HG02623 (cell line): Measurements from ENCODE around the gene SCAMP4.
A peak's percentile ranks its signal among the peaks of the same experiment; 100 is the strongest.
"Not testable (repeated sequence)": the region's sequence is repeated elsewhere in the genome, so short reads cannot be mapped to it uniquely, and the experiment has no call there.

Experiments
- ATAC-seq: cut with Tn5 transposase; IDR thresholded peaks from one replicate; pipeline ENCODE4 v1.9.1; 2021; ENCODE audit warnings: moderate library complexity; ENCODE audit not compliant: unreplicated experiment

Gene SCAMP4

DNA sequence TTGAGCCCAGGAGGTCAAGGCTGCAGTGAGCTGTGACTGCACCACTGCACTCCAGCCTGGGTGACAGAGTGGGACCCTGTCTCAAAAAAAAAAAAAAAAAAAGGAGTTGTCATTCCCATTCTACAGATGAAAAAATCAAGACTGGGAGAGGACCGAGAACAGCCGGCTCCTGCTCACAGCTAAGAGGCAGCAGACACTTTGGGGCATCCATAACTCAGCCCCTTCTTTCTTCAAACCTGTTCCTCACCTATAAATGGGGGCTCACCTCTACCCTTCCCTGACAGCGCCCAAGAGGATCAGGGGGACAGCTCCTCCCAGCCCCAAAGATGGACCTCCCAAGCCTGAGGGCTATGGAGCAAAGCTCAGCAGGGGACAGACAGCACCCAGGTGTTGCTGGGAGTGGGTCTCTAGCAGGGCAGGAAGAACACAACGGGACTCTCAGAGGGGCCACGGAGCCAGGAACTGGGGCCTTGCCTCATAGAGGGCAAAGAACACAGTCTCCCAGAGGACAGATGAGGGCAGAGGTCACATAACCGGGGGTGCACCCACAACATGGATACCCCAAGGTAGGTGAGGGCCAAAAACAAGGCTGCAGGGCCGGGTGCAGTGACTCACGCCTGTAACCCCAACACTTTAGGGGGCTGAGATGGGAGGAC, 38.4 kb upstream of the SCAMP4 start:
- no peak for ATAC-seq

GRCh38 chr19:1867349-1867724, 37.9 kb upstream of the SCAMP4 start:
- no peak for ATAC-seq

- no peak for ATAC-seq
Measured at GRCh38 chr19:1868971-1869370, 36.2 kb upstream of the SCAMP4 start.

- ATAC-seq = no peak
Measured at GRCh38 chr19:1871140-1871597, 34.0 kb upstream of the SCAMP4 start.

DNA sequence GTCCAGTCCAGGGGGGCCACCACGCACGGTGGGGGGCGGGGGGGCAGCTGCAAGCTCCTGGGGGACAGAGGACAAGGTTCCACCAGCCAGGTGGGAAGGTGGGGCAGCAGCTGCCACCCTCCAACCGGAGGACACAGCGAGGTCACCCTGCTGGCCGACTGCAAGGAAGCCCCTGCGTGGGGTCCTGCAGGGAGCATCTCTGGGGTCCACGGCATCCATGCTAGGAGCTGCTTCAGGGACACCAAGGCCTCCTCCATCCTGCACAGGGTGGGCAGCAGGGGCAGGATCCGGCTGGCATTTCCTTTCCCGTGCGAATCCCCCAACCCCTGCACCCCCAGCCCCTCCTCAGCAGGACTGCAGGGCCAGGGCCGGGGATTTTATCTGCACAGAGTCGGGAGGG, 33.6 kb upstream of the SCAMP4 start:
- no peak for ATAC-seq

GRCh38 chr19:1872807-1873523, 32.2 kb upstream of the SCAMP4 start:
- no peak for ATAC-seq

DNA sequence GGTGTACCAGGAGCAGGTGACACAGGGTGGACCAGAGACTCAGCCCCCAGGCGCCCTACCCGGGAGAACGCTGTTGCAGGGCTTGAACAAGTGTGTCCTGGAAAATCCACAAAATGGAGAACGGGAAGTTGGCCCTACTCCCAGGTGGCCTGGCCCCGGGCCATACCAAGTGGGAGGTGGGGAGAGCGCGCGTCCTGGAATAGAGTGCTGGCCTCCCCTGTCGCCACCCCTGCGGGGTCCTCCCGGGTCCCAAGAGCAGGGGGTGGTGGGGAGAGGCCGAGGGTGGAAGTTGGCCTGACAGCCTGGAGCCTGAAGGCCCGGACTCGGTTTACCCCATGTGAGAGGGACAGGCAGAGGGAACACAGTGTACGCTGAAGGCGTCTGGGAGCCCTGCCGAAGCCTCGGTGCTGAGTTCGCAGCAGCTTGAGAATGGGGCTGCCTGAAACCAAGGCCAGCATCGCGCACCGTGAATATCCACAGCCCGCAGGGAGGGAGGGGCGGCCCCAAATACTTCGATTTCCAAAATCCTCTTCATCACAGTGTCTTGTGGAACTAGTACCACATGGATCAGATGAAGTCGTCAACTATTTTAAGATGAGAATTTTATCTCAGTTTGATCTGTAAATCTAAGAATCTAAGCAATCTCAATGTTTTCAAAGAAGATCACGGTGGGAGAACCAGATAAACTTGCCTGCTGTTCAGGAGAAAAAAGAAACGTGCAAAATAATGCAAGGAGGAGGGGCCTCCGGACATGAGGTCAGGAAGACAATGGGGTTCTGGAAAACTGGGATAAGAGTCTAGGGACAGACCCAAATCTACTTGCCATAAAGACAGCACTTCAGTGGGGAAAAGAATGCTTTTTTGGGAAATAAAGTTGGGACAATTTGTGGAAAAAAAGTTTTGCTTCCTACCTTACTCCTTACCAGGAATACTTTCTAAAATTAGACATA, 31.4 kb upstream of the SCAMP4 start:
- ATAC-seq = no peak

DNA sequence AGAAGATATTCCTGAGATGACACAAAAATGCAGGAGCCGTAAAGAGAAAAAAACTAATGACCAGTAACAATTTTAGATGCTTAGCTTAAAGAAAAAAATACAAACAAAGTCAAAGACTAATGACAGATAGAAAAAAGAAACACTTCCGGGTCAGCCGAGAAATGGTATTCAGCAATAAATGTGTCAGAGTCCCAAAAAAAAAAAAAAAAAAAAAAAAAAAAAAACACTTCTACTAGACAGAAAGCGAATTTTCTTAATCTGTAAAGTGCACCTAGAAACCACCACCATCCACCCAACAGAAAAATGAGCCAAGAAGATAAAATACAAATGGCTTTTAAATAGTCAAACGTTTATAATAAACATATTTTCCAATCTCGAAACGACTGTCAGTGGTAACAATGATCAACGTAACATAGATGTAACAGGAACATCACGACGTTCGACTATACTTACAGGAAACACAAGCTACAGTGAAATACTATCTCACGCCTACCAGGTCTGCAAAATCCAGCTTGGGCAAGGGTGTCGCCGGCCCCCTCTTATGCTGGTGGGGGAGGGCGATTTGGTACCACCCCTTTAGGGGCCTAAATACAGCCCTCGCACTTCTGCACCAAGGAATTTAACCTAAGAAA, 30.5 kb upstream of the SCAMP4 start:
- ATAC-seq = no peak

DNA sequence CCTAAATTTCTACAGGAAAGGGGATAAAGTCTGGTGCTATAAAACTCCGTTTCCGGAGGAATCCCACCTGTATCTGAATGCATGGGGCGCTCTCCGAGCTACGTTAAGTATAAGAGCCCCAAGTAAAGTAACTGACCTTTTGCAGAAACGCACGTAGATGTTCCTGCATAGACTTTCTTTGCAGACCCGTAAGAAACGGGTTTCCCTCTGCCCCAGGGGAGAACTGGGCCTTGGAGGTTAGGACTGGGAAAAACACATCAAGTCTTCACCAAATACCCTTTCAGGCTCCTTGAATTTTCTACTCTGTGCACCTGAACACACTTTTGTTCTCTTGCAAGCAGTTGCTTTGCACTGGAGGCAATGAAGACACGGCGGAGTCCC, 29.9 kb upstream of the SCAMP4 start:
- ATAC-seq = not testable (repeated sequence)

GRCh38 chr19:1875646-1876495, 29.3 kb upstream of the SCAMP4 start:
- peak; percentile 76 for ATAC-seq

- ATAC-seq = peak; percentile 8
Measured at GRCh38 chr19:1876496-1877279, 28.5 kb upstream of the SCAMP4 start.

DNA sequence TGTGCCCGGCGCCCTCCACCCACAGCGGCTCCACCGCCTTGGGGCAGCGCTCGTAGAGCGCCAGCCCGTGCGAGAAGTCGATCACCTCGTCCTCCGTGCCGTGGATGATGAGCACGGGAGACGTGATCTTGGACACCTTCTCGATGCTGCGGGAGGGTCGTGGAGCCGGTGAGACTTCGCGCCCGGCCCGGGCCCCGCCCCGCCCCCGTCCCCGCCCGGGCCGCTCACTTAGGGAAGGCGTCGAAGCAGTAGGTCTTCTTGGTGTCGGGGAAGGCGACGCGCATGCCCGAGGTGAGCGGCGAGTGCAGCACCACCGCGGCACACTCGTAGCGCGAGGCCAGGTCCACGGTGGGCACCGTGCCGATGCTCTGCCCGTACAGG, 27.9 kb upstream of the SCAMP4 start:
- ATAC-seq = not testable (repeated sequence)

DNA sequence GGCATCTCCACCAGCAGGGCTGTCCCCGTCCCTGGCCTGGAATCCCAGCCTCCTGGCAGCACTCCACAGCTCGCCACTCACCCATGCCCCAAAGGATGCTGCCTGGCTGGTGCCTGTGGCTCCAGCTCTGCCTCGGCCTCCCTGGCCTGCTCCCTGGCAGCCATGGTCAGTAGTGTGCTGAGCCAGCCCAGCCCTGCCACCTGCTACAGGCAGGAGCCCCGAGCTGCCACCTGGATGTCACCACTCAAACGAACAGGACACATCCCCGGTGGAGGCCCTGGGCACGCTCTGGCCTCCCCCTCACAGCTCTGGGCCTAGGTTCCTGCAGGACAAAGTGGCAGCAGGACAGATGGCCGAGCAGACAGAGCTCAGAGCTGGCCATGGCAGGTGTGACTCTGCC, 26.6 kb upstream of the SCAMP4 start:
- not testable (repeated sequence) for ATAC-seq

GRCh38 chr19:1879982-1880381, 25.2 kb upstream of the SCAMP4 start:
- ATAC-seq = not testable (repeated sequence)

DNA sequence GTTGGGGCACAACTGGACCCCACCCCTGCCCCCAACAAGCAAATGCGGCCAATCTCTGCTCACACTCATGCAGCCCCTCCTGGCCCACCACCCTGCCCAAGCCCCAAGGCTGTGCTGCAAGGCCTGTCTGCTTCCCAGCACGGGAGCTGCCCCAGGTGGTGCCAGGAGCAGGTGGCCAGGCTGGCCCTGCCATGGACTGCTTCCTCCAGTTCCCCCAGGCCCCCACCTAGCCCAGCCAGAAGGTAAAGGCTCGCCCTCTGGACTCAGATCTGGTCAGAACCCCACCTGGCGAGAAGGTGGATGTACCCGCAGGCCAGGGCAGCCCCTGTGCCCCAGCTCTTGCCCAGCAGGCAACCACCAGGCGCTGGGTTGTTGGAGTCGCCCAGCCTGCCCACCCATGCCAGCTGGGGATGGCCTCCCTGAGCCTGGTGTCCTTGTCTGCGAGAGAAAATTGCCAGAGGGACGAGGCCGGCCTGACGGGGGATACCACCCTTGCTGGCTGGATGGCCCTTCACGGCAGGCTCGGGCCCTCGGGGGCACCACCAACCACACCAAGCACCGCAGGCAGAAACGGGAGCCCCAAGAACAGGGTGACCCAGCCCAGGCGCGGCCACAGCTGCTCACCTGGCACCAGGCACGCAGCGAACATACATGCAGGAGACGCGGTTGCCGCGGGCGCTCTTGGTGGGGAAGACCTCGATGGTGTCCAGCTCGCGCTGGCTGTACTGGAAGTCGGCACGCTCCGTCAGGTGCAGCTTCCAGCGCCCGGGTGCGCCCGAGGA, 24.4 kb upstream of the SCAMP4 start:
- ATAC-seq = no peak

DNA sequence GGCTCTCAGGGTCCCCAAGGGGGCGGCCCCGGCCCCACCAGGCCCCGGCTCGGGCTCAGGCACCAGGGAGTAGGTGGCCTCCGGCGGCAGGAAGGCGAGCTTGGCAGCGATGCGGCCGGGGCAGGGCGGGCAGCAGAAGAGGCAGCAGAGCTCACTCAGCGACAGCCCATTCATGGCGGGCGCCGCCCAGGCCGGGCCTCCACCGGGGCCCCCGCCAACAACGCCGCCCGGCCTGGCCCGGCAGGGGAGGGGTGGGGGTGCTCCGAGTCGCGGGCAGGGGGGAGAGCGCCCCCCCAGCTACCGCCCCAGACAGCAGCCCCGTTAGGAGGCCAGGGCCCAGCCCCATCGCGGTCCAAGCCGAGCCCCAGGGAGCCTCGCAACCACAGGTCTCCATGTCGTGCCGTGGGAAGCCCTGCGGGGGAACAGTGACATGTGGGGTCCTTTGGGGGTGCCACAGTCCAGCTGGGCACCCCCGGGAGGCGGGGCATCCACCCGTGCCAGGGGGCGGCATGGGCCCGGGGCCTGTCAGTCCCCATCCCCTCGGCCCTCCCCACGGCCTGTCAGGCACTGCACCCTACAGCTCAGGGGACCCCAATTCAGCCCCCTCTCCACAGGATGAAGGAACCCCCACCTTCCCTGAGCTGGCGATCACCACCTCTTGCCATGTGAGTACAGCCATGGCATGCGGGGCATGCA, 23.7 kb upstream of the SCAMP4 start:
- not testable (repeated sequence) for ATAC-seq

- ATAC-seq = no peak
Measured at GRCh38 chr19:1882089-1882785, 23.0 kb upstream of the SCAMP4 start.
